Activated CD4-positive, alpha-beta T cell treated with anti-CD3 and anti-CD28 coated beads for 36 hours (primary cell): ENCODE measurements around the gene HS1BP3. TPM values are rescaled to one million over a fixed set of nuclear protein-coding genes. Genes with fewer than 3 reads are reported as not detected.

ENCODE experiments used
- ATAC-seq: fragments of 200-7000 bp; cut with Tn5 transposase; one replicate; pipeline ENCODE4 v1.10.0; 2021; ENCODE audit warnings: mild to moderate bottlenecking, moderate library complexity
- CTCF ChIA-PET: fragments of 350-600 bp; sonication (Branson Sonifier 250); formaldehyde crosslinking; loops from one replicate; lab custom pipeline; 2021; ENCODE audit warnings: antibody characterized with exemption; lab: Charles Lee
- POLR2A ChIA-PET: fragments of 350-600 bp; sonication (Branson Sonifier 250); formaldehyde crosslinking; loops from one replicate; lab custom pipeline; 2021; ENCODE audit warnings: antibody characterized with exemption, inconsistent platforms; lab: Charles Lee
- DNase-seq: peaks from one replicate; pipeline ENCODE4 v3.0.0-alpha.2; 2020
- H3K27ac Mint-ChIP-seq: one replicate; pipeline ENCODE4 v1.8.0; 2021; ENCODE audit warnings: mixed read lengths
- H3K27me3 Mint-ChIP-seq: one replicate; pipeline ENCODE4 v1.8.0; 2021; ENCODE audit warnings: mixed read lengths
- H3K36me3 Mint-ChIP-seq: one replicate; pipeline ENCODE4 v1.8.0; 2021; ENCODE audit warnings: low read depth, mixed read lengths
- H3K4me1 Mint-ChIP-seq: one replicate; pipeline ENCODE4 v1.8.0; 2021; ENCODE audit warnings: mixed read lengths
- H3K4me3 Mint-ChIP-seq: one replicate; pipeline ENCODE4 v1.8.0; 2021; ENCODE audit warnings: mild to moderate bottlenecking, moderate library complexity, mixed read lengths
- H3K9me3 Mint-ChIP-seq: one replicate; pipeline ENCODE4 v1.8.0; 2021; ENCODE audit warnings: low read depth, mixed read lengths
- intact Hi-C, 2 experiments: fragments of 100-400 bp; cut with DNase I in 1 of 2; cut with micrococcal nuclease in 1 of 2; formaldehyde crosslinking; loops; one replicate each; pipeline versions ENCODE4 v1.14.2 to v1.15.1; 2022 to 2024; cut with DNase I, micrococcal nuclease
- total RNA-seq, 2 experiments: library from RNA; stranded (reverse); gene quantifications; one replicate each; pipeline ENCODE4 v1.2.3, GENCODE V29; 2021

HS1BP3 gene
- total RNA-seq, 2 experiments from 2014 or later, result 6.2 to 7.1 TPM

DNA sequence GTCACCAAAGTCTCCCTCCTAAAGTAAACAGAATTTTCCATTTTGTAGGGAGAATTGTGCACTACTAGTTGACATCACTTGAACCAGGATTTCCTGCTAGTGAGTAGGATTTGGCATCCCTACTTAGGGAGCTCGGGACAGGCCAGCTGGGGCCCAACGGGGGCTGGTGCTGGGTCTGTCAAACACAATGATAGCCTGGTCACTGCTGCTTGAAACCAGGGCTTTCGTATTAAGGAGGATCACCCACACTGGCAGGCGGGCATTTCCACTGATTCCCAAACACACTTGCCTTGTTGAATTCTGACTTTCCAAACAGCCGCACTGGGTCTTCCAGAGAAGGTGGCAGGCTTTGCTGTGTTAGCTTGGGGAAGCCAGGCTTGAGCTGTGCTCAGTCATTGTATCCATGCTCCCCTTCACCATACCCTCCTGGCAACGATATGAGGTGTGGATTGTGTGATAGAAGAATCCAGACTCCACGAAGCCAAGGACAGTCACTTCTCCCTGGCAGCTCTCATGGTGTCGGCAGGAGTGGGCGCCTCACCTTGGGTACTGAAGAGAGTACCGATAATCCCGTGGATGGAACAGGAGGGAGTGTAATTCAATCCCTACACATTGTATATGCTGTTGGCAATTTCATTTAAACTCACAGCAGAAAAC, 23.5 kb upstream of the HS1BP3 start:
- ChIA-PET CTCF (interaction anchor here (0.7 to 5.6 kb wide), 4 partner anchors 8 to 142 kb away, joined by 3 to 23 read pairs (median 3); no protein-coding TSS in a partner anchor), POLR2A (interaction anchor here (0.6 kb wide), 1 partner anchor 43 kb away, joined by 3 read pairs; no protein-coding TSS in a partner anchor)
- Mint-ChIP-seq H3K4me3 (no peak overlapping the region), H3K27me3 (peaks cover 20% of the 10 kb centered on the region), H3K4me1 (no peaks in the 10 kb centered on the region), H3K36me3 (no peaks in the 10 kb centered on the region), H3K27ac (no peak overlapping the region), H3K9me3 (no peaks in the 10 kb centered on the region)
- intact Hi-C loops, result no loop called here
- ATAC-seq (no peak), DNase-seq (no peak)

DNA sequence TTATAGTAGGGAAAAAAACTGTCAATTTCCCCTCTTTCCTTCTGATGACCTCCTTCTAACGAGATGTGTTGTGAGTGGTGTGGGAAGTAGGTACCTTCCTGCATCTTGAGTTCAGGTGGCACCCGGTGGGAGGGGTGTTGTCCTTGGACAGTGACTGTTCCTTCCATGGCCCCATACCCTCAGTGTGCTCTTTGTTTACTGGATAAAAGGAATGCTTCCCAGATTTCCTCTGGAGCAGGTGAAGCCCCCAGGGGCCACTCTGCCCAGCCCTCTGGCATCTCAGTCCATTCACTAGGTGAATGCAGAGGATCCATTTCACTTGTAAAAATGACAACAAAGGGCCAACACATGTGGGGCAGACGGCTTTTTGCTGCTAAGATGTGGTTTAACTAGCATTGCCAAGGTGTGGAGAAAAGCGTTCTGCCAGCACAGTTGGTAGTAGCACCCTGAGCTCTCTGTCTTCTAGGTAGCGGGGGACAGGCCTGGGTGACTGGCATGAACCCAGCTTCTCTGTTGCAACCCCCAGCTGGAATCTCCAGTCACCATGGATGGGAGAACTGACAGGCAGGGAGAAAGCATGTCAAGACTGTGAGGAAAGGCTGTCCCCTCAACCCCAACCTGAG, 22.9 kb upstream of the HS1BP3 start:
- Mint-ChIP-seq H3K36me3 (no peaks in the 10 kb centered on the region), H3K27me3 (peaks cover 27% of the 10 kb centered on the region), H3K9me3 (no peaks in the 10 kb centered on the region), H3K4me3 (no peak overlapping the region), H3K4me1 (no peaks in the 10 kb centered on the region), H3K27ac (no peak overlapping the region)
- ChIA-PET CTCF (interaction anchor here (0.7 to 2.4 kb wide), 2 partner anchors 12 to 142 kb away, joined by 3 to 8 read pairs; no protein-coding TSS in a partner anchor), POLR2A (no interaction called here)
- intact Hi-C loops, result no loop called here
- no peak for DNase-seq
- ATAC-seq, result no peak

DNA sequence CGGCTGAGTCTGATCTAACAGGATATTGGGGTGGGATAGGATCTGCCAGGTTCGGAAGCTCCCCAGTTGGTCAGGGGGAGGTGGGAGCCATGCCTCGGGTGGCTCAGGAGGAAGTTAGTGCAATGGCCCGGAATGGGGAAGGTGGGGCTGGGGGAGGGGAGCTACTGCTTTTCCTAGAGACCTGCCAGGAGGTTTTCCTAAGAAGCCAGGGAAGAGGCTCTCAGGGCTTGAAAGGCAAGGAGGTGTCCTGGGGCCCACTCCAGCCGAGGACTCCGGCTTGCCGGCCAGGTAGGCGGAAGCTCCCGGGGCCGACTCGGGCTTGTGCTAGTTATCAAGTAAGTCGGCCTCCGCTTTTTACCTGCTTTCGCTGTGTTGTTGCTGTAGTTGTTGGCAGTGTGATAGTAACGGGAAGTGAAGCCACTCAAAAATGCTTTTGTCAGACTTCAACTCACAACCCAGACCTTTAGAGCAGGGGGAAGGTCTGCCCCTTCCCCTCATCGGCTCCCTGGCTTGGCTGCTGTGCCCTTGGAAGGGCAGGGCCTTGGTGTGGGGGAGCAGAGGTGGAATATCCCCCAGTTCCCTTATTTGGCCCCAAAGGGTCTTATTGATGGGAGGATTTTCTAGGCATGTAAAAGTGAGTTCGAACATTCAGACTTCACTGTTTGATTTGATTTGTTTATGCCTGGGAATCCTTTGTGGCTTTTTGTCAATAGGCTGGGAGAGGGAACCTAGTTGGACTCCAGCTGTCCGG, 21.5 kb upstream of the HS1BP3 start:
- Mint-ChIP-seq H3K27me3 (peaks cover 37% of the 10 kb centered on the region), H3K36me3 (no peaks in the 10 kb centered on the region), H3K9me3 (no peaks in the 10 kb centered on the region), H3K4me3 (no peak overlapping the region), H3K27ac (no peak overlapping the region), H3K4me1 (no peaks in the 10 kb centered on the region)
- intact Hi-C loops, result no loop called here
- ChIA-PET CTCF (interaction anchor here (2.4 kb wide), 1 partner anchor 11 kb away, joined by 8 read pairs; no protein-coding TSS in a partner anchor), POLR2A (no interaction called here)
- DNase-seq (no peak), ATAC-seq (no peak)

DNA sequence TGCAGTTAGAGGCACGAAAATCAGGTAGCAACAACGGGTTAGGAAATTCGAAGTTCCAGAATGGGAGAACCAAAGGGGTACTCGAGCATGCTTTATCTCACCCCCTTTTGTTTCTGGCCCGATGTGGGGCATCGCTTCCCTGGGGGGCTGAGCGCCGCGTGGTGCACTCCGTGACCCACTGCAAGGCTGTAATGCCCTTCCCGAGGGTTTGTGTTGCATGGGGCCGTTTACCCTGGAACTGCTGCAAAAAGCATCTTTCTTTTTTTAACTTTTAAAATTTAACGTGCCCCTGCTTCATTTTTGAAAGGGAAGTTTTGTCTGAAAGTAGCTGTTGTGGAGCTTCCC, 20.8 kb upstream of the HS1BP3 start:
- Mint-ChIP-seq H3K36me3 (no peaks in the 10 kb centered on the region), H3K27ac (no peak overlapping the region), H3K4me3 (no peak overlapping the region), H3K9me3 (no peaks in the 10 kb centered on the region), H3K27me3 (peaks cover 38% of the 10 kb centered on the region), H3K4me1 (no peaks in the 10 kb centered on the region)
- ChIA-PET CTCF (interaction anchor here (2.4 kb wide), 1 partner anchor 10 kb away, joined by 8 read pairs; no protein-coding TSS in a partner anchor), POLR2A (no interaction called here)
- intact Hi-C loops, result no loop called here
- DNase-seq (no peak), ATAC-seq (no peak)

DNA sequence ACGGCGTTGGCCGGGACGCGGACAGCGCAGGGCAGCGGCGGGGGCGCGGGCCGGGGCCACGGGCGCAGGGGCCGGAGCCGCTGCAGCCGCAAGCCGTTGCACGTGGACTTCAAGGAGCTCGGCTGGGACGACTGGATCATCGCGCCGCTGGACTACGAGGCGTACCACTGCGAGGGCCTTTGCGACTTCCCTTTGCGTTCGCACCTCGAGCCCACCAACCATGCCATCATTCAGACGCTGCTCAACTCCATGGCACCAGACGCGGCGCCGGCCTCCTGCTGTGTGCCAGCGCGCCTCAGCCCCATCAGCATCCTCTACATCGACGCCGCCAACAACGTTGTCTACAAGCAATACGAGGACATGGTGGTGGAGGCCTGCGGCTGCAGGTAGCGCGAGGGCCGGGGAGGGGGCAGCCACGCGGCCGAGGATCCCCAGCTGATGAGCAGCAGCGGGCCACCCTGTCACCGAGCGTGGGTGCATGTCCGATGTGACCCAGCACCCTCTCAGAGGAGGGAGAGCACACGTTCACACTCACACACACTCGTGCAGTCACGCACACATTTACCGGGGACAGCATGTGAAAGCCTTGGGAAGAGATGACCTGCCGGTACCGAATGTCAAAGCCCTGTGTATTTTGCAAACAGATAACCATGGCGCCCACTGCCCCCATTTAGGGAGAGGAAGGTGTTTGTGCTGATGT, 20.3 kb upstream of the HS1BP3 start:
- POLR2A ChIA-PET, result no interaction called here
- no peak overlapping the region for H3K27ac Mint-ChIP-seq

DNA sequence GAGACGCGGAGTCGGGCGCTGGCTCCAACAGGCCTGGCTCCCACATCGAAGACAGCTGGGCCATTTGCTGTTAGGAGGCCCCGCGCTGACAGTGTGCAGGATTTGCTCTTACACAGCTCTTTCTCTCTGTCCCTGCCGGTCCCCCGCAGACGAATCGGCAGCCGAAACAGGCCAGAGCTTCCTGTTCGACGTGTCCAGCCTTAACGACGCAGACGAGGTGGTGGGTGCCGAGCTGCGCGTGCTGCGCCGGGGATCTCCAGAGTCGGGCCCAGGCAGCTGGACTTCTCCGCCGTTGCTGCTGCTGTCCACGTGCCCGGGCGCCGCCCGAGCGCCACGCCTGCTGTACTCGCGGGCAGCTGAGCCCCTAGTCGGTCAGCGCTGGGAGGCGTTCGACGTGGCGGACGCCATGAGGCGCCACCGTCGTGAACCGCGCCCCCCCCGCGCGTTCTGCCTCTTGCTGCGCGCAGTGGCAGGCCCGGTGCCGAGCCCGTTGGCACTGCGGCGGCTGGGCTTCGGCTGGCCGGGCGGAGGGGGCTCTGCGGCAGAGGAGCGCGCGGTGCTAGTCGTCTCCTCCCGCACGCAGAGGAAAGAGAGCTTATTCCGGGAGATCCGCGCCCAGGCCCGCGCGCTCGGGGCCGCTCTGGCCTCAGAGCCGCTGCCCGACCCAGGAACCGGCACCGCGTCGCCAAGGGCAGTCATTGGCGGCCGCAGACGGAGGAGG, 19.6 kb upstream of the HS1BP3 start:
- Mint-ChIP-seq H3K36me3 (no peaks in the 10 kb centered on the region), H3K27me3 (peaks cover 43% of the 10 kb centered on the region), H3K9me3 (no peaks in the 10 kb centered on the region), H3K27ac (no peak overlapping the region), H3K4me3 (no peak overlapping the region), H3K4me1 (peaks cover 3% of the 10 kb centered on the region)
- intact Hi-C loops, result no loop called here
- DNase-seq, result no peak
- CTCF ChIA-PET, result interaction anchor here (0.6 to 1.6 kb wide), 5 partner anchors 9 to 293 kb away, joined by 3 to 5 read pairs (median 3); no protein-coding TSS in a partner anchor
- POLR2A ChIA-PET, result no interaction called here
- no peak for ATAC-seq

More for the DNA sequence above, 20.3 kb upstream of the HS1BP3 start:
- no peak overlapping the region for H3K4me3 Mint-ChIP-seq
- ATAC-seq (no peak), DNase-seq (no peak)
- intact Hi-C loops, result no loop called here
- H3K27me3 Mint-ChIP-seq, result peaks cover 41% of the 10 kb centered on the region
- peaks cover 2% of the 10 kb centered on the region for H3K4me1 Mint-ChIP-seq
- CTCF ChIA-PET, result interaction anchor here (0.6 to 1.6 kb wide), 3 partner anchors 10 to 292 kb away, joined by 3 to 5 read pairs (median 3); no protein-coding TSS in a partner anchor
- no peaks in the 10 kb centered on the region for H3K36me3 Mint-ChIP-seq
- H3K9me3 Mint-ChIP-seq, result no peaks in the 10 kb centered on the region

DNA sequence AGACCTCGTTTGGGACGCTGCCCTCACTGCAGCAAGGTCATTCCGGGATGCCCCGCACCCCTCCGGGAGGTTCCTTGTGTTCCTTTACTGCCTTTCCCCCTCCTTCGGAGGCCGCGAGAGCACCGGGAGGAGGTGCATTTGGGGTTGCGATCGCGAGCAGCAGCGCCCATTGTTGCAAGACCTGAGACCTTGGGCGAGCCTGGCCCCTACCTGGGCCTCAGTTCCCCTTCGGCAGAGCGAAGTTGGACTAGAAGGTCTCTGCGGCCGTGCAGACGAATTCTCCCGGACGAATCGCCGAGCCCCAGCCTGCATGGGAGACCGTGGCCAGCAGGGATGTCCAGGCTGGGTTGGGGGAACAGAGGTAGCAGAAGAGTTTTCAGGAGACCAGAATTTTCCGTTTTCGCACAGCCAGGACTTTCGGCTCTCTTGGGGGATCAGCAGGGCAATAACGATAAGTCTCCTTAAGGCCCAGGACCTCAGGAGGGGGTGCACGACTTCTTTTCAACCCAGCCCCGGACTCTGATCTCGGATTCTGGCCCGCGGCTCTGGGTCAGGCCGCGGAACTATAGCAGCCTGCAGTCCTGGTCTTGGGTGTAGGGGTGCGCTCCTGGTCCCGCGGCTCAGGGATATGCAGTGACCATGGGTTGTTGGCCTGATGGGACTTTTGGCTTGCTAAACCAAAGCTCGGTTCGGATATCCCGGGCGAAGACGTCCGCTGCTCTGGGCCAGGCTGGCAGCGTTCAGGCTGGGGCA, 18.8 kb upstream of the HS1BP3 start:
- peaks cover 3% of the 10 kb centered on the region for H3K4me1 Mint-ChIP-seq
- H3K36me3 Mint-ChIP-seq, result no peaks in the 10 kb centered on the region
- intact Hi-C loops, result loop anchor here (5.0 to 10.0 kb wide), 3 partner anchors 153 to 1317 kb away; partner anchors contain the start of gene LDAH (in 2 of the 2)
- no peak overlapping the region for H3K27ac Mint-ChIP-seq
- no peak overlapping the region for H3K4me3 Mint-ChIP-seq
- H3K27me3 Mint-ChIP-seq, result peaks cover 49% of the 10 kb centered on the region
- DNase-seq (no peak), ATAC-seq (no peak)
- ChIA-PET CTCF (interaction anchor here (0.6 to 1.6 kb wide), 3 partner anchors 9 to 294 kb away, joined by 3 to 5 read pairs (median 3); no protein-coding TSS in a partner anchor), POLR2A (no interaction called here)
- H3K9me3 Mint-ChIP-seq, result no peaks in the 10 kb centered on the region

DNA sequence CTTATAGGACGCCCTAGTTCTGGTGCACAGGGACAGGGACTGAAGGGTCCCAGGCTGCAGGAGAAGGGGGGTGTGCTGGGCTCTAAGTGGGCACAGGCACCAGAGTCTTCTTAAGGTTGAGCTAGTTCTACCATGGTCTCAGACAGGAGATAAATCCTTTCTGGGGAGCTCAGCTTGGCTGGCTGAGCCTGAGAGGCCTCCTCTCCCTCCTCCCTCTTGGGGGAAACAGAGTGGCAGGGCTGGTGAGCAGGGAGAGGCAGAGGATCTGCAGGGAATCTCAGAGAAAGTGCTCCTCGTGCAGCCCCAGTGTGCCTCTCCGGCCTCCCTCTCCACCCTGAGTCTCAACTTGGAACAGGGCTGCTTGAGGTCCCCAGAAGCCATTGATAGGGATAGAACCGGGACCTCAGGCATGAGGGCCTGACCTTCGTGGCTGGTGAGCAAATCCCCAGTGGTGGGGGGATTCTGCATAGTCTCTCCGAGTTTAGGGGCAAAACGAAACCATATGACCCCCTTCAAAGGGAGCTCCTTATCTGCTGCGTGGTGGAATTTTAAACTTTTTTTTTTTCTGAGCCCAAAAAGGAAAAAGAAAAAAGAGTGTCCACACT, 18.1 kb upstream of the HS1BP3 start:
- DNase-seq, result no peak
- no peak overlapping the region for H3K4me3 Mint-ChIP-seq
- no peak for ATAC-seq
- H3K27me3 Mint-ChIP-seq, result peaks cover 56% of the 10 kb centered on the region
- intact Hi-C loops, result loop anchor here (5.0 to 10.0 kb wide), 3 partner anchors 153 to 1317 kb away; partner anchors contain the start of gene LDAH (in 2 of the 2)
- ChIA-PET POLR2A (no interaction called here), CTCF (no interaction called here)
- H3K4me1 Mint-ChIP-seq, result peaks cover 3% of the 10 kb centered on the region
- no peak overlapping the region for H3K27ac Mint-ChIP-seq
- no peaks in the 10 kb centered on the region for H3K9me3 Mint-ChIP-seq
- H3K36me3 Mint-ChIP-seq, result no peaks in the 10 kb centered on the region

DNA sequence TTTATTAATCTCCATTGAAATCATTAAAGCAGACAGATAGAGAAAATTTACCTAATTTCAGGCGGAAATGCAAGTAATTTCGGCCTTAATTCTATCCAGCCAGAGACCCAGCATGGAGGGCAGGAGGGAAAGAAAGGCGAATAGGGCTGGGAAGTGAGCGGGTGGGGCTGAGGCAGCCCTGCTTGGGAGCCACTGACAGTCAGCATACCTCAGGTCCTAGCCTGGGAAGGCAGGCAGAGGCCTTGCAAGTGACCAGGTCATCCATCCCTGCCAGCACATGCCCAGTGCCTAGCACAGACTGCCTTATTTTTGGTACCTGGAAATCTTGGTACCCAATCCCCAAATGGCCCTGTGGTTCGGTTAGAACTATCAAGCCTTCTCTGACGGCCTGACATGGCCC, 17.6 kb upstream of the HS1BP3 start:
- CTCF ChIA-PET, result interaction anchor here (1.3 kb wide), 1 partner anchor 295 kb away, joined by 3 read pairs; no protein-coding TSS in a partner anchor
- ATAC-seq, result no peak
- H3K27me3 Mint-ChIP-seq, result peaks cover 62% of the 10 kb centered on the region

More for the DNA sequence above, 17.6 kb upstream of the HS1BP3 start:
- DNase-seq, result no peak
- H3K27ac Mint-ChIP-seq, result no peak overlapping the region
- POLR2A ChIA-PET, result no interaction called here
- intact Hi-C loops, result loop anchor here (5.0 to 10.0 kb wide), 3 partner anchors 154 to 1316 kb away; partner anchors contain the start of gene LDAH (in 2 of the 2)
- H3K36me3 Mint-ChIP-seq, result no peaks in the 10 kb centered on the region
- no peak overlapping the region for H3K4me3 Mint-ChIP-seq
- H3K4me1 Mint-ChIP-seq, result peaks cover 3% of the 10 kb centered on the region
- no peaks in the 10 kb centered on the region for H3K9me3 Mint-ChIP-seq
